ENCODE measurements around the gene LINC00632.

- no peak for TF ChIP-seq EZH2 (IDR thresholded peaks at IDR 0.05; ENCODE audit: low read length)
- TF ChIP-seq, protein P1, sequence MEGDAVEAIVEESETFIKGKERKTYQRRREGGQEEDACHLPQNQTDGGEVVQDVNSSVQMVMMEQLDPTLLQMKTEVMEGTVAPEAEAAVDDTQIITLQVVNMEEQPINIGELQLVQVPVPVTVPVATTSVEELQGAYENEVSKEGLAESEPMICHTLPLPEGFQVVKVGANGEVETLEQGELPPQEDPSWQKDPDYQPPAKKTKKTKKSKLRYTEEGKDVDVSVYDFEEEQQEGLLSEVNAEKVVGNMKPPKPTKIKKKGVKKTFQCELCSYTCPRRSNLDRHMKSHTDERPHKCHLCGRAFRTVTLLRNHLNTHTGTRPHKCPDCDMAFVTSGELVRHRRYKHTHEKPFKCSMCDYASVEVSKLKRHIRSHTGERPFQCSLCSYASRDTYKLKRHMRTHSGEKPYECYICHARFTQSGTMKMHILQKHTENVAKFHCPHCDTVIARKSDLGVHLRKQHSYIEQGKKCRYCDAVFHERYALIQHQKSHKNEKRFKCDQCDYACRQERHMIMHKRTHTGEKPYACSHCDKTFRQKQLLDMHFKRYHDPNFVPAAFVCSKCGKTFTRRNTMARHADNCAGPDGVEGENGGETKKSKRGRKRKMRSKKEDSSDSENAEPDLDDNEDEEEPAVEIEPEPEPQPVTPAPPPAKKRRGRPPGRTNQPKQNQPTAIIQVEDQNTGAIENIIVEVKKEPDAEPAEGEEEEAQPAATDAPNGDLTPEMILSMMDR (optimal IDR thresholded peaks at IDR 0.05 in 1 of 3, IDR thresholded peaks at IDR 0.05 in 1 of 3, conservative IDR thresholded peaks at IDR 0.05 in 1 of 3; ENCODE audit: extremely low read depth in 1 of 3, insufficient read depth in 2 of 3, low read length in 3 of 3) = peak; percentile 73 to 82 (median 77)
Observed at GRCh38 chrX:140766024-140766611, 56.6 kb downstream of the LINC00632 start.

Data from keratinocyte (primary cell).